ENCODE results near the gene OR2L3. TPM values are rescaled to one million over a fixed set of nuclear protein-coding genes. Genes with fewer than 3 reads are reported as not detected.

The OR2L3 gene, protein sequence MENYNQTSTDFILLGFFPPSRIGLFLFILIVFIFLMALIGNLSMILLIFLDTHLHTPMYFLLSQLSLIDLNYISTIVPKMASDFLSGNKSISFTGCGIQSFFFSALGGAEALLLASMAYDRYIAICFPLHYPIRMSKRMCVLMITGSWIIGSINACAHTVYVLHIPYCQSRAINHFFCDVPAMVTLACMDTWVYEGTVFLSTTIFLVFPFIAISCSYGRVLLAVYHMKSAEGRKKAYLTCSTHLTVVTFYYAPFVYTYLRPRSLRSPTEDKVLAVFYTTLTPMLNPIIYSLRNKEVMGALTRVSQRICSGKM
- not detected in 2 replicates for total RNA-seq (2021)
- not detected for Bru-seq, nascent RNA
- BruChase-seq, experiment 1, labeled RNA remaining after a 2-hour chase, result not detected
- not detected for BruChase-seq, experiment 2, labeled RNA remaining after a 6-hour chase
- long read RNA-seq, result 0 reads

DNA sequence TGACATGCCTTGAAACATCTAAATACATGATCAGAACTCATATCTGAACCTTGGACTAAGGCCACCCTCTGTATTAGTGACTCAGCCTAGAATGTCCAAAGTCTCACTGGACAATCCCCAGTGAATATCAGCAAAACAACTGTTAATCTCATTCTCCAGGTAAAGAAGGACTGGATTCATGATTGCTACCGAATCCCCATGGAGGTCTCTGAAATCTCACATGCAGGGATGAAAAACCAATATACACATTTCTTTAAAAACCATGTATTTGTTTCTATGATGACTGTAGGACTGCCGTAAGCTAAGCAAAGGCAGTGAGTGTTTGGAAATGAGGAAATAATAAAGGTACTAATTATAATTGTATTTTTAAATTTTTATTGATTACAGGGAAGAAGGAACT lies at the start of gene OR2L3:
Gene OR2L3 (plus strand): TSS at position 301 of the 400 bp plus-strand sequence. CDS start 13,846 bp downstream, outside the sequence.
- no peaks in the 10 kb centered on the region for H3K36me3 ChIP-seq (ENCODE audit: insufficient read depth, low read length, poor library complexity, severe bottlenecking)
- peaks cover 24% of the 10 kb centered on the region for H3K9me3 ChIP-seq (ENCODE audit: low read depth, low read length, poor library complexity, severe bottlenecking)
- no peaks in the 10 kb centered on the region for H3K27me3 ChIP-seq (replicated peaks; ENCODE audit: insufficient read depth, low read depth, low read length, poor library complexity)
- POLR2A ChIA-PET (ENCODE audit: low non-redundant PET), result no interaction called here
- no peak within 1 kb of the TSS for H3K4me3 ChIP-seq (ENCODE audit: low read depth, low read length, poor library complexity, severe bottlenecking)
- no peaks in the 10 kb centered on the region for H3K4me1 ChIP-seq (ENCODE audit: insufficient read depth, low read length, poor library complexity, severe bottlenecking)
- intact Hi-C loops (cut with micrococcal nuclease; ENCODE audit: unreplicated experiment), result no loop called here
- no peak within 1 kb of the TSS for H3K27ac ChIP-seq (ENCODE audit: low read depth, low read length, poor library complexity, severe bottlenecking)
- TF ChIP-seq, protein P1, sequence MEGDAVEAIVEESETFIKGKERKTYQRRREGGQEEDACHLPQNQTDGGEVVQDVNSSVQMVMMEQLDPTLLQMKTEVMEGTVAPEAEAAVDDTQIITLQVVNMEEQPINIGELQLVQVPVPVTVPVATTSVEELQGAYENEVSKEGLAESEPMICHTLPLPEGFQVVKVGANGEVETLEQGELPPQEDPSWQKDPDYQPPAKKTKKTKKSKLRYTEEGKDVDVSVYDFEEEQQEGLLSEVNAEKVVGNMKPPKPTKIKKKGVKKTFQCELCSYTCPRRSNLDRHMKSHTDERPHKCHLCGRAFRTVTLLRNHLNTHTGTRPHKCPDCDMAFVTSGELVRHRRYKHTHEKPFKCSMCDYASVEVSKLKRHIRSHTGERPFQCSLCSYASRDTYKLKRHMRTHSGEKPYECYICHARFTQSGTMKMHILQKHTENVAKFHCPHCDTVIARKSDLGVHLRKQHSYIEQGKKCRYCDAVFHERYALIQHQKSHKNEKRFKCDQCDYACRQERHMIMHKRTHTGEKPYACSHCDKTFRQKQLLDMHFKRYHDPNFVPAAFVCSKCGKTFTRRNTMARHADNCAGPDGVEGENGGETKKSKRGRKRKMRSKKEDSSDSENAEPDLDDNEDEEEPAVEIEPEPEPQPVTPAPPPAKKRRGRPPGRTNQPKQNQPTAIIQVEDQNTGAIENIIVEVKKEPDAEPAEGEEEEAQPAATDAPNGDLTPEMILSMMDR (conservative IDR thresholded peaks at IDR 0.05; ENCODE audit: low read depth, low read length), result no peak
- TF ChIP-seq EZH2 (IDR thresholded peaks at IDR 0.05; ENCODE audit: borderline replicate concordance, low read depth, low read length, poor library complexity, severe bottlenecking), result no peak
- CTCF ChIA-PET, result no interaction called here
- BruUV-seq (replicated peaks), result no TSS peak
- no peak for DNase-seq (ENCODE audit: low spot score)

DNA sequence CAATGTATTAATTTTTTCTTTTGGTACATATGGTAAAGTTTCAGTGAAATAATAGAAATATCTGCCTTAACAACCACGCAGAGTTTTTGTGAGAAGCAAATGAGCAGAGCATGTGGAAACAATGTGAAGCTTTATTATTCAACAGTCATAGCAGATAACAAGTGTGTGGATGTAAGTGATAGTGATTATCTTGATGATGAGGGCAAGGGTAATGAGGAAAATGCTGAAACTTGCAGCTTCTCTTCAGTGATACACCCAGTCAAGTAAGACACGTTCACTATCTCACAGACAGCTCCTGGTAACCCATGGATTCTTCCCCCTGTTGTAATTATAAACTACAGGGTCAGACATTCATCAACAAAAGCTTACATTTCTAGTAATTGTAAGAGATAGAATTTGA lies 47.8 kb upstream of the OR2L3 start:
- CTCF ChIA-PET, result no interaction called here
- no peaks in the 10 kb centered on the region for H3K4me1 ChIP-seq (ENCODE audit: insufficient read depth, low read length, poor library complexity, severe bottlenecking)
- peaks cover 12% of the 10 kb centered on the region for H3K9me3 ChIP-seq (ENCODE audit: low read depth, low read length, poor library complexity, severe bottlenecking)
- no peaks in the 10 kb centered on the region for H3K36me3 ChIP-seq (ENCODE audit: insufficient read depth, low read length, poor library complexity, severe bottlenecking)
- H3K4me3 ChIP-seq (ENCODE audit: low read depth, low read length, poor library complexity, severe bottlenecking), result no peak overlapping the region
- no peak for DNase-seq (ENCODE audit: low spot score)
- no TSS peak for BruUV-seq (replicated peaks)
- H3K27me3 ChIP-seq (replicated peaks; ENCODE audit: insufficient read depth, low read depth, low read length, poor library complexity), result no peaks in the 10 kb centered on the region
- H3K27ac ChIP-seq (ENCODE audit: low read depth, low read length, poor library complexity, severe bottlenecking), result no peak overlapping the region
- POLR2A ChIA-PET (ENCODE audit: low non-redundant PET), result no interaction called here
- intact Hi-C loops (cut with micrococcal nuclease; ENCODE audit: unreplicated experiment), result no loop called here
- no peak for TF ChIP-seq EZH2 (IDR thresholded peaks at IDR 0.05; ENCODE audit: borderline replicate concordance, low read depth, low read length, poor library complexity, severe bottlenecking)
- TF ChIP-seq, protein P1 (conservative IDR thresholded peaks at IDR 0.05; ENCODE audit: low read depth, low read length), result no peak

DNA sequence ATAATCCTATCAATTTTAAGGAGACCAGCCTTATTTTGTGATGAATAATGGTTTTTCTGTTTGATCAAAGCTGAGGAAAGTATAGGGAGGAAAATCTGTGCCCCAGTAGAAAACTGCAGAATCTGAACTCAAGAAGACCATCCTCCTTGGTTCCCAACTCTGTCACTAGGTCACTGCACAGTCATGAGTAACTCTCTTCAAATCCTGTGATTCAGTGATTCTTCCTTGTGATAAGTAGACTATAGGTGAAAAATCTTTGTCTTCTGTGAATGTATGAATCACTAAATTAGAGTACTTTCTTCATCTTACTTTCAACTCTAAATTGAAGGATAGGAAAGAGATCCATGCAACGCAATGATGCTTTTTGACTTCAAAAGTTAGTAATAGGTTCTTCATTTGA lies 46.5 kb upstream of the OR2L3 start:
- H3K36me3 ChIP-seq (ENCODE audit: insufficient read depth, low read length, poor library complexity, severe bottlenecking), result no peaks in the 10 kb centered on the region
- ChIA-PET POLR2A (ENCODE audit: low non-redundant PET) (no interaction called here), CTCF (no interaction called here)
- H3K27me3 ChIP-seq (replicated peaks; ENCODE audit: insufficient read depth, low read depth, low read length, poor library complexity), result no peaks in the 10 kb centered on the region
- H3K4me1 ChIP-seq (ENCODE audit: insufficient read depth, low read length, poor library complexity, severe bottlenecking), result no peaks in the 10 kb centered on the region
- no TSS peak for BruUV-seq (replicated peaks)
- H3K9me3 ChIP-seq (ENCODE audit: low read depth, low read length, poor library complexity, severe bottlenecking), result peaks cover 12% of the 10 kb centered on the region
- intact Hi-C loops (cut with micrococcal nuclease; ENCODE audit: unreplicated experiment), result no loop called here
- no peak for DNase-seq (ENCODE audit: low spot score)
- TF ChIP-seq, protein P1 (conservative IDR thresholded peaks at IDR 0.05; ENCODE audit: low read depth, low read length), result no peak
- TF ChIP-seq EZH2 (IDR thresholded peaks at IDR 0.05; ENCODE audit: borderline replicate concordance, low read depth, low read length, poor library complexity, severe bottlenecking), result no peak
- H3K27ac ChIP-seq (ENCODE audit: low read depth, low read length, poor library complexity, severe bottlenecking), result no peak overlapping the region
- no peak overlapping the region for H3K4me3 ChIP-seq (ENCODE audit: low read depth, low read length, poor library complexity, severe bottlenecking)

Data from A673 (cell line).